Ovary (tissue), 3 donors: Measurements from ENCODE around the gene SPDEF.

Experiments used
- POLR2A ChIP-seq: fragments of 450-650 bp; IDR thresholded peaks from one replicate; pipeline ENCODE4 v1.6.1; 2017; ENCODE audit warnings: antibody characterized with exemption, mild to moderate bottlenecking, moderate library complexity
- TF ChIP-seq, protein P1 (sequence below), 3 donors: fragments of 450-650 bp in 2 of 3; fragments of 200-600 bp in 1 of 3; IDR thresholded peaks; one replicate each; pipeline versions ENCODE4 v1.5.1 to v1.8.0; 2016 to 2022; ENCODE audit warnings: antibody characterized with exemption in 3 of 3, mild to moderate bottlenecking in 1 of 3
- donor health status: DM: no; HTN: no; CAD: no.

DNA sequence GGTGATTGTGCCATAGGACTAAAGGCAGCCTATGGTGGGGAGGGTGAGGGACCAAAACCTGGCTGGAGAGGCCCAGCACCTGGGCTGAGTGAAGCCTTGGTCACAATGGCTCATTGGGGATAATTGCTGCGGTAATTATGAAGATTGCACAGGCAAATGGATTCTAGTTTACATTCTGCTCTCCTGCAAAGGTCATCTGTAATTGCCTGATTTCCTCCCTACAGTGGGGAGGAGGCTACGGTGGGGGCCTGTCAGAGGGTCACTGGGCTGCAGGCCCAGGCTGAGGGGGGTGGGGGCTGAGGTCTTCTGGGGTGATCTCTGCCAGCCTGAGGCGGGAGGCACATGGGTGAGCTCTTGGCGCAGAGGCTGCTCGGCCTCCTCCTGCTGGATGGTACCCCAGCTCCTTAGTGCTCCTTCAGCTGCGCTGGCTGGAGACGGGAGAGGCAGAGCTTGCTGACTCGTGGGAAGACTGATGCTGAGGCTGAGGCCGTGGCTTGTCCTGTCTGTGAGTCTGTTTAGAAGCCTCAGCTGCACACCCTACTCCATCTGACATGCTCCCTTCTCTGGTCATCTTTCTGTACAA is 59.9 kb downstream of the SPDEF start:
- TF ChIP-seq, protein P1, sequence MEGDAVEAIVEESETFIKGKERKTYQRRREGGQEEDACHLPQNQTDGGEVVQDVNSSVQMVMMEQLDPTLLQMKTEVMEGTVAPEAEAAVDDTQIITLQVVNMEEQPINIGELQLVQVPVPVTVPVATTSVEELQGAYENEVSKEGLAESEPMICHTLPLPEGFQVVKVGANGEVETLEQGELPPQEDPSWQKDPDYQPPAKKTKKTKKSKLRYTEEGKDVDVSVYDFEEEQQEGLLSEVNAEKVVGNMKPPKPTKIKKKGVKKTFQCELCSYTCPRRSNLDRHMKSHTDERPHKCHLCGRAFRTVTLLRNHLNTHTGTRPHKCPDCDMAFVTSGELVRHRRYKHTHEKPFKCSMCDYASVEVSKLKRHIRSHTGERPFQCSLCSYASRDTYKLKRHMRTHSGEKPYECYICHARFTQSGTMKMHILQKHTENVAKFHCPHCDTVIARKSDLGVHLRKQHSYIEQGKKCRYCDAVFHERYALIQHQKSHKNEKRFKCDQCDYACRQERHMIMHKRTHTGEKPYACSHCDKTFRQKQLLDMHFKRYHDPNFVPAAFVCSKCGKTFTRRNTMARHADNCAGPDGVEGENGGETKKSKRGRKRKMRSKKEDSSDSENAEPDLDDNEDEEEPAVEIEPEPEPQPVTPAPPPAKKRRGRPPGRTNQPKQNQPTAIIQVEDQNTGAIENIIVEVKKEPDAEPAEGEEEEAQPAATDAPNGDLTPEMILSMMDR (IDR thresholded peaks at IDR 0.05): no peak
- no peak for TF ChIP-seq POLR2A
